Stimulated activated CD8-positive, alpha-beta memory T cell treated with anti-CD3 and anti-CD28 coated beads, Interleukin-7, amount 100 ng/mL, for 4 hours (primary cell): Measurements from ENCODE around the gene EFCAB7.
A peak's percentile ranks its signal among the peaks of the same experiment; 100 is the strongest.

Experiments
- DNase-seq, 2 donors: peaks; one replicate each; pipeline ENCODE4 v3.0.0-alpha.2; 2020; ENCODE audit warnings: low read depth in 2 of 2

EFCAB7 gene

GRCh38 chr1:63602629-63603028 lies 79.3 kb downstream of the EFCAB7 start:
- DNase-seq = no peak

- DNase-seq = no peak
These were observed 80.5 kb downstream of the EFCAB7 start for GRCh38 chr1:63603810-63604209.

GRCh38 chr1:63607322-63607721 lies 84.0 kb downstream of the EFCAB7 start:
- no peak for DNase-seq

GRCh38 chr1:63611231-63611630 lies 87.9 kb downstream of the EFCAB7 start:
- no peak for DNase-seq

GRCh38 chr1:63612564-63612963 lies 89.2 kb downstream of the EFCAB7 start:
- no peak for DNase-seq

- DNase-seq = no peak
These were observed 89.6 kb downstream of the EFCAB7 start for GRCh38 chr1:63612971-63613370.

- DNase-seq = peak; percentile 20 to 42
These were observed 92.6 kb downstream of the EFCAB7 start for GRCh38 chr1:63615768-63616420.

- DNase-seq = no peak
These were observed 94.1 kb downstream of the EFCAB7 start for GRCh38 chr1:63617450-63617849.

GRCh38 chr1:63618011-63618410 lies 94.7 kb downstream of the EFCAB7 start:
- no peak for DNase-seq

GRCh38 chr1:63619558-63619957 lies 96.2 kb downstream of the EFCAB7 start:
- no peak for DNase-seq

- DNase-seq = no peak
These were observed 97.3 kb downstream of the EFCAB7 start for GRCh38 chr1:63620671-63621070.

GRCh38 chr1:63621075-63621474 lies 97.8 kb downstream of the EFCAB7 start:
- DNase-seq = no peak

GRCh38 chr1:63621698-63622097 lies 98.4 kb downstream of the EFCAB7 start:
- no peak for DNase-seq
